ENCODE measurements around the gene ABHD16A. TPM values are rescaled to one million over a fixed set of nuclear protein-coding genes. Genes with fewer than 3 reads are reported as not detected.

ABHD16A gene
- total and polyA plus RNA-seq, 2 of the 13 experiments (the other 11 are each of a cell fraction or from before 2014, with no cell fraction given), result 43.5 to 45.4 TPM

- TF ChIP-seq ZNF276 (CRISPR knock-in tag; IDR thresholded peaks at IDR 0.05; ENCODE audit: low read depth) (peak; percentile 99), ZNF549 (CRISPR knock-in tag; IDR thresholded peaks at IDR 0.05) (no peak), BCL3 (CRISPR knock-in tag; IDR thresholded peaks at IDR 0.05) (peak; percentile 96), BRF2 (CRISPR knock-in tag; IDR thresholded peaks at IDR 0.05) (peak; percentile 97), ZNF737 (CRISPR knock-in tag; IDR thresholded peaks at IDR 0.05; ENCODE audit: borderline replicate concordance) (no peak), HES4 (CRISPR knock-in tag; IDR thresholded peaks at IDR 0.05; ENCODE audit: borderline replicate concordance) (peak; percentile 98), TOPORS (CRISPR knock-in tag; IDR thresholded peaks at IDR 0.05) (peak; percentile 99), ZNF83 (CRISPR knock-in tag; IDR thresholded peaks at IDR 0.05; ENCODE audit: borderline replicate concordance) (peak; percentile 73; the same call in 1 of the 2 replicates), ZBTB34 (CRISPR knock-in tag; IDR thresholded peaks at IDR 0.05) (peak; percentile 96), DBP (CRISPR knock-in tag; IDR thresholded peaks at IDR 0.05; ENCODE audit: not compliant biosample characterization) (peak; percentile 94), CREB3 (CRISPR knock-in tag; IDR thresholded peaks at IDR 0.05) (no peak; the same call in none of the 2 replicates), ZNF44 (CRISPR knock-in tag; IDR thresholded peaks at IDR 0.05) (peak; percentile 90)
- TF ChIP-seq, protein P1, sequence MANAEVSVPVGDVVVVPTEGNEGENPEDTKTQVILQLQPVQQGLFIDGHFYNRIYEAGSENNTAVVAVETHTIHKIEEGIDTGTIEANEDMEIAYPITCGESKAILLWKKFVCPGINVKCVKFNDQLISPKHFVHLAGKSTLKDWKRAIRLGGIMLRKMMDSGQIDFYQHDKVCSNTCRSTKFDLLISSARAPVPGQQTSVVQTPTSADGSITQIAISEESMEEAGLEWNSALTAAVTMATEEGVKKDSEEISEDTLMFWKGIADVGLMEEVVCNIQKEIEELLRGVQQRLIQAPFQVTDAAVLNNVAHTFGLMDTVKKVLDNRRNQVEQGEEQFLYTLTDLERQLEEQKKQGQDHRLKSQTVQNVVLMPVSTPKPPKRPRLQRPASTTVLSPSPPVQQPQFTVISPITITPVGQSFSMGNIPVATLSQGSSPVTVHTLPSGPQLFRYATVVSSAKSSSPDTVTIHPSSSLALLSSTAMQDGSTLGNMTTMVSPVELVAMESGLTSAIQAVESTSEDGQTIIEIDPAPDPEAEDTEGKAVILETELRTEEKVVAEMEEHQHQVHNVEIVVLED (CRISPR knock-in tag; IDR thresholded peaks at IDR 0.05; ENCODE audit: borderline replicate concordance), result peak; percentile 83; the same call in 1 of the 2 replicates
- TF ChIP-seq, protein P2, sequence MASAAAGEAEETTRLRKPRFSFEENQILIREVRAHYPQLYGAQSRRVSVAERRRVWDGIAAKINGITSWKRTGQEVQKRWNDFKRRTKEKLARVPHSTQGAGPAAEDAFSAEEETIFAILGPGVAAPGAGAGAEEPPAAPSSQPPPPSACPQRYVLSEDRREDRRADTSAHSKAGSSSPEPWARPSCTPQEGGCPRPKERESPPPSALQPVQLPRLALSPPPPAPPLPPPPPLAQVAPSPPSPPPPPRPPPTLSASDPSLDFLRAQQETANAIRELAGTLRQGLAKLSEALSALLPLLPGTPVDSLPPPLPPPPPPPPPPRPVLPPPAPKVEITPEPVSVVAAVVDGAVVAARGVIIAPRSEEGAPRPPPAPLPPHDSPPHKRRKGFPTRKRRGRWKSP (CRISPR knock-in tag; IDR thresholded peaks at IDR 0.05), result peak; percentile 95
- TF ChIP-seq, protein P3, sequence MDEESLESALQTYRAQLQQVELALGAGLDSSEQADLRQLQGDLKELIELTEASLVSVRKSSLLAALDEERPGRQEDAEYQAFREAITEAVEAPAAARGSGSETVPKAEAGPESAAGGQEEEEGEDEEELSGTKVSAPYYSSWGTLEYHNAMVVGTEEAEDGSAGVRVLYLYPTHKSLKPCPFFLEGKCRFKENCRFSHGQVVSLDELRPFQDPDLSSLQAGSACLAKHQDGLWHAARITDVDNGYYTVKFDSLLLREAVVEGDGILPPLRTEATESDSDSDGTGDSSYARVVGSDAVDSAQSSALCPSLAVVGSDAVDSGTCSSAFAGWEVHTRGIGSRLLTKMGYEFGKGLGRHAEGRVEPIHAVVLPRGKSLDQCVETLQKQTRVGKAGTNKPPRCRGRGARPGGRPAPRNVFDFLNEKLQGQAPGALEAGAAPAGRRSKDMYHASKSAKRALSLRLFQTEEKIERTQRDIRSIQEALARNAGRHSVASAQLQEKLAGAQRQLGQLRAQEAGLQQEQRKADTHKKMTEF (CRISPR knock-in tag; IDR thresholded peaks at IDR 0.05), result peak; percentile 79
Observed at GRCh38 chr6:31739639-31740396, 36.7 kb upstream of the ABHD16A start, which contains the start of gene MSH5 (continued).
